Measurements from ENCODE around the gene C10orf53. TPM values are rescaled to one million over a fixed set of nuclear protein-coding genes. Genes with fewer than 3 reads are reported as not detected.

C10orf53 gene
- total and polyA plus RNA-seq, 8 donors: not detected

DNA sequence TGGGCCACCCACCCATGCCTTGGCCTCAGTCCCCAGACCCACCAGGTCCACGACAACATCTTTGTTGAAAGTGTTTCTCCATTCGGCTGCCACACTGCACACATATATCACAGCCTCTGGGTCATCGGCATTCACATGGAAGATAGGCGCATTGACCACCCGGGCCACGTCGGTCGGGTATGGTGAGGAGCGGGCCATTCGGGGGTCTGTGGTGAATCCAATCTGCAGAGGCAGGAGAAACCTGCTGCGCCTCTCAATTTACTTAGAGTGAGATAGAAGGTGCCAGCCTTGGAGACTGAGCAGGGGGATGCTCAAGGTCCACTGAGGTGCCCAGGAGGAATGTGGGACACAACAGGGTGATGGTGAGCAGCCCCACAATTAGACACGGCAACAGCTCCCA is 66.3 kb downstream of the C10orf53 start:
- Histone ChIP-seq H3K9me3 (no peaks in the 10 kb centered on the region), H3K4me1 (no peaks in the 10 kb centered on the region), H3K4me3 (no peak overlapping the region), H3K36me3 (no peaks in the 10 kb centered on the region), H3K27ac (no peak overlapping the region), H3K27me3 (no peaks in the 10 kb centered on the region)
- intact Hi-C loops (cut with DNase I): no loop called here
- no peak for ATAC-seq
- DNase-seq: no peak
- 86 to 95% methylated on average over 12 of the region's 12 CpGs for WGBS, 2 donors
- TF ChIP-seq, protein P1, sequence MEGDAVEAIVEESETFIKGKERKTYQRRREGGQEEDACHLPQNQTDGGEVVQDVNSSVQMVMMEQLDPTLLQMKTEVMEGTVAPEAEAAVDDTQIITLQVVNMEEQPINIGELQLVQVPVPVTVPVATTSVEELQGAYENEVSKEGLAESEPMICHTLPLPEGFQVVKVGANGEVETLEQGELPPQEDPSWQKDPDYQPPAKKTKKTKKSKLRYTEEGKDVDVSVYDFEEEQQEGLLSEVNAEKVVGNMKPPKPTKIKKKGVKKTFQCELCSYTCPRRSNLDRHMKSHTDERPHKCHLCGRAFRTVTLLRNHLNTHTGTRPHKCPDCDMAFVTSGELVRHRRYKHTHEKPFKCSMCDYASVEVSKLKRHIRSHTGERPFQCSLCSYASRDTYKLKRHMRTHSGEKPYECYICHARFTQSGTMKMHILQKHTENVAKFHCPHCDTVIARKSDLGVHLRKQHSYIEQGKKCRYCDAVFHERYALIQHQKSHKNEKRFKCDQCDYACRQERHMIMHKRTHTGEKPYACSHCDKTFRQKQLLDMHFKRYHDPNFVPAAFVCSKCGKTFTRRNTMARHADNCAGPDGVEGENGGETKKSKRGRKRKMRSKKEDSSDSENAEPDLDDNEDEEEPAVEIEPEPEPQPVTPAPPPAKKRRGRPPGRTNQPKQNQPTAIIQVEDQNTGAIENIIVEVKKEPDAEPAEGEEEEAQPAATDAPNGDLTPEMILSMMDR (IDR thresholded peaks at IDR 0.05): no peak
- no peak for FAIRE-seq

DNA sequence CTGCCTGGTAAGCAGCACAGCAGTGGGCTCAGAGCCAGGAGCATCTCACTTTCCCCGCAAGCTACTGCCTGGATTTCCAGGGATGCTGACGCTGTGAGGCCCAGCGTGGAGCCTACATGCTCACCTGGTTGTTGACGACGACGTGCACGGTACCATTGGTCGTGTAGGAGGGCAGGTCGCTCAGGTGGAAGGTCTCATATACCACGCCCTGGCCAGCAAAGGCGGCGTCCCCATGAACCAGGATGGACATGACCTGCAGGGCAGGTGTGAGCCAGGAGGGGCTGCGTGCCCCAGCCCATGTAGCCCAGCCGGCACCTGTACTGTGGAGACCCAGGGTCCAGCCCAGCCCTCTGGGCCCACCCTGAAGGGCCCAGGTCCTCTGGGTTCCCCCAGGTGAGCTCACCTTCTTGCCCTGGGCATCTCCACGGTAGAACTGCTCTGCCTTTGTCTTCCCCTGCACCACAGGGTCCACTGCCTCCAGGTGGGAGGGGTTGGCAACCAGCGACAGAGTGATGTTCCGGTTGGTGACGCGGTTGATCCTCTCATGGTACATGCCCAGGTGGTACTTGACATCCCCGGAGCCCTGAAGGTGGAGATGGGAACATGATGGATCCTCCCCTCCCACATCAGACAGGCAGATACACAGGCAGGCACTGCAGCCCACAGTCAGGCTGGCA is 67.3 kb downstream of the C10orf53 start:
- Histone ChIP-seq H3K4me3 (no peak overlapping the region), H3K4me1 (no peaks in the 10 kb centered on the region), H3K27me3 (no peaks in the 10 kb centered on the region), H3K9me3 (no peaks in the 10 kb centered on the region), H3K36me3 (no peaks in the 10 kb centered on the region), H3K27ac (no peak overlapping the region)
- FAIRE-seq: no peak
- TF ChIP-seq, protein P1 (IDR thresholded peaks at IDR 0.05): no peak
- ATAC-seq: no peak
- WGBS, 2 donors: 86 to 91% methylated on average over 20 of the region's 20 CpGs
- DNase-seq: no peak
- intact Hi-C loops (cut with DNase I): no loop called here

Other genes with a start within 250 kb of the C10orf53 start
- 10 to 100 TPM; 12.7 to 20.0 (median 16.4) TPM for gene ERCC6, start 140.5 kb upstream of the C10orf53 start, total RNA-seq
- 1 to 10 TPM; 3.8 to 4.1 TPM for gene ERCC6, start 140.5 kb upstream of the C10orf53 start, polyA plus RNA-seq
- under 1 TPM in 1 of 6 donors, not detected in 5; 0.09 TPM for gene SLC18A3, start 69.3 kb upstream of the C10orf53 start, total RNA-seq
- under 1 TPM in 1 of 2 donors, not detected in 1; 0.47 TPM for gene SLC18A3, start 69.3 kb upstream of the C10orf53 start, polyA plus RNA-seq
- gene CHAT, start 65.6 kb upstream of the C10orf53 start, total RNA-seq: under 1 TPM in 1 of 6 donors, not detected in 5; 0.28 TPM
- gene CHAT, start 65.6 kb upstream of the C10orf53 start, polyA plus RNA-seq: not detected
- 1 to 10 TPM; 1.7 to 5.5 (median 3.2) TPM for gene OGDHL, start 82.7 kb downstream of the C10orf53 start, total RNA-seq
- gene OGDHL, start 82.7 kb downstream of the C10orf53 start, polyA plus RNA-seq: 10 to 100 TPM in 1 of 2 donors, 1 to 10 TPM in 1; 9.2 to 25.9 TPM

Data from pancreas (tissue), 10 donors.